Measurements from ENCODE around the gene NOL9.
"Not testable (repeated sequence)": the region's sequence is repeated elsewhere in the genome, so short reads cannot be mapped to it uniquely, and the experiment has no call there.

Gene NOL9

DNA sequence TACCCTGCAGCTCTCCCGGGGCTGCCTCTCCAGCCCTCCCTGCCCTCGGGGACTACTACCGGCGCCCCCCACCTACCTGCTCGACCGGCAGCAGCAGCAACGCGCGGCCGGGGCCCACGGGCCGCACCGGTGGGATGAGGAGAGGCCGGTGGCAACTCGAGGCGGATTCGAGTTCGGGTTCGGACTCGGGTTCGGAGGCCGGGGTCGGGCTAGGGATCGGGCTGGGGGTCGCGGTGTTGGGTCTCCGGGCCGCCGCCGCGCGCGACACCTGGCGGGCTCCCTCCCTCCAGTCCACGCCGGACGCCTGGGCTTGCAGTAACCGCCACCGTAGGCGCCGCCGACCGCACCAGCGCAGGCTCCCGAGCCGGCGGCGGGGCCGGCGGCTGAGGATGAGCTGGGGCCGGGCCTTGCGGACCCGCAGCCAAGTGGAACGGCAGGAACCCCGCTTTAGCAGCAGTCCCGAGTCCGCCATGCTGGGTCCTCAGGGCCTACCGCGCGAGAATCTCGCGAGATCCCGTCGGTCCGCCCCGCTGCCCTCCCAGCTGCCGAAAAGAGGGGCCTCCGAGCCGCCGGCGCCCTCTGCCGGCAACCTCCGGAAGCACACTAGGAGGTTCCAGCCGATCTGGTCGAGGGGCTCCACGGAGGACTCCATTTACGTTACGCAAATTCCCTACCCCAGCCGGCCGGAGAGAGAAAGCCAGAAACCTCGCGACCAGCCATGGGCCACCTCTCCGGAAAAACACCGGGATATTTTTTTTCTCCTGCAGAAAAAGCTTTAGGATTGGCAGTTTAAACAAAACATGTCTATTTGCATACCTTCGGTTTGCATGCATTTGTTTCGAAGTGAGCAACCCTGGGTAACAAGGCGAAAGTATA lies at the start of gene NOL9:
Gene NOL9 (minus strand): TSS at position 483 of the 876 bp plus-strand sequence. CDS start 11 bp downstream, at position 472.
- peak; percentile 92 for DNase-seq

GRCh38 chr1:6603238-6603914 lies 49.1 kb upstream of the NOL9 start:
- DNase-seq = peak; percentile 31

DNA sequence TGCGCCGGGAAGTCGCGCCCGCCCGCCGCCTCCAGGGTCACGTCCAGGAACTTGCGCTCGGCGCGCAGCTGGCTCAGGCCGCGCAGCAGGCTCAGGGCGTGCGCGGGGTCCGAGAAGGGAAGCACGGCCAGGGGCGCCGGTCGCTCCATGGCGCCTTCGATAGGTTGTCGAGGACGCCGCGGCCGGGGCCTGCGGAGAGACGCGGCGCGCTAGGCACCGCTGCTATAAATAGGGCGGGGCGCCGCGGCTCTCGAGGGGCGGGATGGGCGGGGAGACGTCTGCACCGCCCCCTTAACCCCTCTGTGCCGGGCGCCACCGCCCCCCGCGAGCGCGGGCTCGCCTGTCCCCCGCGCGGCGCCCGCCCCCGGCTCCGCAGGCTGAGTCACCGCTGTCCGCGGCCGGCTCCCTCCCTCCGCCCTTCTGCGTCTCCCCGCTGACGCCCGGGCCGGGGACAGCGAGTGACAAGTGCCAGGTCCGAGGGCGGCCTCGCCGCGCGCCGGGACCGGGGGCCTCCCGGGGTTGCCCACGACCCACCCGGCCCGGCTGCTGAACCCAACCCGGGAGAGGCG lies 48.4 kb upstream of the NOL9 start, which contains the start of gene KLHL21:
Gene KLHL21 (minus strand): TSS at position 201 of the 569 bp plus-strand sequence. CDS start 52 bp downstream, at position 149.
- DNase-seq = peak; percentile 83

- no peak for DNase-seq
Observed at GRCh38 chr1:6601923-6602668, 47.8 kb upstream of the NOL9 start.

GRCh38 chr1:6601049-6601922 lies 47.0 kb upstream of the NOL9 start:
- peak; percentile 72 for DNase-seq

GRCh38 chr1:6600410-6601048 lies 46.2 kb upstream of the NOL9 start:
- no peak for DNase-seq

DNA sequence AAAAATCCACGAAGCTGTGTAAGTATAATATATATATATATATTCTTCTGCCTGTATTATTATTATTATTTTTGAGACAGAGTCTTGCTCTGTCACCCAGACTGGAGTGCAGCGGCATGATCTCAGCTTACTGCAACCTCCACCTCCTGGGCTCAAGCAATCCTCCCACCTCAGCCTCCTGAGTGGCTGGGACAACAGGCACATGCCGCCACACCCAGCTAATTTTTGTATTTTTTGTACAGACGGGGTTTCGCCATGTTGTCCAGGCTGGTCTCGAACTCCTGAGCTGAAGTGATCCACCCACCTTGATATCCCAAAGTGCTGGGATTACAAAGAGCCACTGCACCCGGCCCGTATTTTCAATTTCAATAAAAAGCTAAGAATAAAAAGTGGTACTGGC lies 45.7 kb upstream of the NOL9 start:
- not testable (repeated sequence) for DNase-seq

DNA sequence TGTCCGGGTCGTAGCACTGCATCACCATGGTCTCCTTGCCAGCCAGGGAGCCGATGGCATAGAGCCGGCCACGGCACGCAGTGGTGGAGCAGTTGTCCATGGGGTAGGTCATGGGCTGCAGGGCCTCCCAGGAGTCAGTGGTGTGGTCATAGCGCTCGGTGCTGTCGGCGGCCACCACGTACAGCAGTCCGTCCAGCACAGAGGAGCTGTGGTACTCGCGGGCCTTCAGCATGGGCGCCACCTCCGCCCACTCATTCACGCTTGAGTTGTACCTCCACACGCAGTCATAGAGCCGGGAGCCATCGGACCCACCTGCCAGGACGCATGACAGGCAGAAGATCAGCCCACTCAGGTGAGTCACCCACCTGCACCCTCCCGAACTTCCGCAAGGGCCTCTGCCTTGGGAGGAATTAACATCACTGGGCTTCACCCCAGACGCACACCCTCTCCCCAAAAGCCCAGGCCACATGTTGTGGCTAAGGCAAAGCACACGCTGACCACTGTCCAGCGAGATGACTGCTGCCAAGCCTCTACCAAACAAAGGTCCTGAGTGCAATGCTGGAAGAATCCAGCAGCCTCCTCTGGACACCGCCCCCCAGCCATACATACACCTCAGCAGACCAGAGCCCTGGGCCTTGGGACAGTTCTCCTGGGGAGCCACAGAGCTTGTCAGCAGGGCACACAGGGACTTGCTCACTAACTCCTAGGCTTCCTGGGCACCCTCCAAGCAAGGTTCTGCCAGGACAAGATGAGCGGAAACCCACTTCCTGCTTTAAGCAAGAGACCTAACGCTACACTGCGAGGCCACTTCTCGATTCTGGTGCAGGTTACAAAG lies 45.0 kb upstream of the NOL9 start:
- DNase-seq = peak; percentile 57

GRCh38 chr1:6597777-6598131 lies 43.4 kb upstream of the NOL9 start:
- no peak for DNase-seq

DNA sequence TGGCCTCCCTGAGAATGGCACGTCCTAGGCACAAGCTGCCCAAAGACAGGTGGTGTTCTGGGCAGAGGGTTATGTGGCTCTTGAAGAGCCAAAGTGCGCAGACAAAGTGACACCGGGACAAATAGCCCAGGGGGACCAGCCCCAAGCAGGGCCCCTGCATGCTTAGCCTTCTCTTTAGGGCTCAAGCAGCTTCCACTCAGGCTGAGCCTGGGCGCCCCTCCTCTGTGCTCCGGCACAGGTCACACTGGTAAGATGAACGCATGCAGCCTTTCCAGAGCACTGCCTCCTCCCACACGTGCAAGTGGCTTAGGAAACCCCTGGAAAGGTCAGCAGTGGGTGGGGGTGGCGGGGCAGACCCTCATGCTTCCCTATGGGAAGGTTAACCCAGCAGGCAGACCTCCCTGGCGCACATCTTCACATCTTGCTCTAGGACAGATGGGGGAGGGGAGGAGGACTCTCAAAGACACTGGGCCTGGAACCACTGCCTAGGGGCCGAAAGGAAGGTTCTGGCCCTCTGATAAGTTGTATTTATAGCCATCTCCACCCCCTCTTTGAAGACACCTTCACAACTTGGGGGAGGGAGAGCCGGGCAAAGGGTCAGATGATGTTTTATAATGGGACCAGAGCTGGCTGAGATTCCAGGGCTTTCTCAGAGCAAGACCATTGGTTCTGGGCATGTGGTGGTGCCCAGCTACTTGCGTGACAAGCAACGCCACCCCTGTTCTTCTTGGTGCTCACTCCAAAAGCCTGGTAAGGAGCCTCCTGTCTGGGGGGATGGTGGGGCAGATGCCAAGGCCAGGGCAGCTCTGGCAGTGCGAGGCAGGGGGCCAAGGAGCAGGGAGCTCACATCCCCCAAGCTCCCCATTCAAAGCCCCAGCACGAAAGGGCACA lies 42.8 kb upstream of the NOL9 start:
- DNase-seq = no peak

- DNase-seq = no peak
Observed at GRCh38 chr1:6596351-6596750, 42.0 kb upstream of the NOL9 start.

GRCh38 chr1:6594977-6595740 lies 40.8 kb upstream of the NOL9 start:
- no peak for DNase-seq

GRCh38 chr1:6593810-6594209 lies 39.5 kb upstream of the NOL9 start:
- no peak for DNase-seq

DNA sequence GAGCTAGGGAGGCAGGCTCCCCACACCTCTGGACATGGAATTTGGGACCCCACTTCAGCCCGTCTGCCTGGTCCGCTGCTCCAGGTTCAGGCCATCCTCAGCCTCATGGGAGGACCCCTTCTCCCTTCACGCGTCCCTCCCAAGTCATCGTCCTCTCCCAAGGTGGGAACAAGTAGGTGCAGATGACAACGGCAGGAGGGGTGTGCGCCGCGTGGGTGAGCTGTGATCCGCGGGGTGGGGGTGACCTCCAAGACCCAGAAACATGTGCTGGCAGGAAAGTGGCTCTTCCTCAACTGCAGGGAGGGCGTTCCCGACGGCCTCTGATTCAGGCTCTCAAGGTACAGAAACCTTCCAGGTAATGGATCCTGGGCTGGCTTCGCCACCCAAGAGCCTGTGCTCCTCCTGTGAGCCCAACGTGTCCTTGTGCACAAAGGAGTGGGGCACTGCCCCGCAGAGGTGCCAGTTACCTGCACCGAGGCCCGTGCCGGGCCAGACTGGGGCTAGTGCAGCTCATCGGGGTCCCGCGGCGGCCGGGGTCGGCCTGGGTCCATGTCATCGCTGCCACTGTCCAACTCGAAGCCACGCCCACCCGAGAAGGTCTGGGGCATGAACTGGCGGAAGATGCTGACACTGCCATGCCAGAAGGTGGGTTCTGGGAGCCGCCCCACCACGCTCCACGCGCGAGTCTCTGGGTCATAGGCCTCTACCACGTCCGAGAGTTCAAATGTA lies 38.7 kb upstream of the NOL9 start:
- no peak for DNase-seq

DNA sequence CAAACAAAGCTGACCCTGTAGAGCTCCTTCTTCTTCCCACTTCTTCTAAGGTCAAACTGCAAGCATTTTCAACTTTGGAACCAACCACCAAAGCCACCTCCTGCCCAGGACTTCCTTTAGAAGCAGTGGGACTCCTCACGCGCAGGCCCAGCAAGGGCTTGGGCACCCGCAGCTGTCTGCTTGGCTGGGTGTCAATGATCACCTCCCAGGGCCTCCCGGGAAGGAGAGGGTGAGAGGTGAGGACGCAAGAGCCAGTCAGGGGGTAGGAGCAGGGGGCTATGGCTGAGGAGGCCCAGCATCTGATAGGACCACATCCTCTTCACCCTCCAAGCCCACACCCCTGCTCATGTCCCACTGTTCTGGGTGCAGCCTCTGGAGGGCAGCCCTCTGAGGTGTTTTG lies 38.1 kb upstream of the NOL9 start:
- no peak for DNase-seq

GRCh38 chr1:6591644-6592043 lies 37.3 kb upstream of the NOL9 start:
- DNase-seq = no peak

- no peak for DNase-seq
Observed at GRCh38 chr1:6591222-6591621, 36.9 kb upstream of the NOL9 start.

- no peak for DNase-seq
Observed at GRCh38 chr1:6590046-6590445, 35.7 kb upstream of the NOL9 start.

Measured in activated T-cell treated with anti-CD3 and anti-CD28 coated beads for 4 hours (primary cell).